ENCODE measurements around the gene GALNTL6. TPM values are rescaled to one million over a fixed set of nuclear protein-coding genes. Genes with fewer than 3 reads are reported as not detected.

GALNTL6 gene
- polyA plus RNA-seq, 1 donor from 2014 or later, result 14.9 TPM

DNA sequence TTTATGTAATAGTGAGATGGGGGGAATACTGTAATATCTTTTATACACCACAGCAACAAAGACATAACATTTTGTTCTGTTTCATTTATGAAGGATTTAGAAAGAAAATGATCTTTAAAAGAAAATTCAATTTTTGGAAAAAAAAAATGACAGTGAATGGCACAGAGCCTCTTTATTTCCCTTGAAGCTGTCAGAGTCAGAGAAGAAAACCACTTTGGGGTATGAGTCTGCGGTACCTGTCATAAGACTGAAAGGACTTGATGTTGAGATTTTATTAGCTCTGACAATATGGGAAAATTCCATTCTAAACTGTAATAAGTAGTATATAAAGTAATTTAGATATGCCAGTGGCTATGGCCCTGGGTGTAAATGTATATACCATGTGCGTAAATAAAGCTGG is 134.8 kb downstream of the GALNTL6 start:
- no peak overlapping the region for H3K9ac ChIP-seq (ENCODE audit: low read length)
- H3K79me2 ChIP-seq (replicated peaks; ENCODE audit: insufficient read depth, low read length), result no peaks in the 10 kb centered on the region
- no peaks in the 10 kb centered on the region for H3K27me3 ChIP-seq (ENCODE audit: insufficient read depth, low read depth, low read length)
- no peak overlapping the region for H3K4me2 ChIP-seq (ENCODE audit: low read length)
- no peaks in the 10 kb centered on the region for H3K9me2 ChIP-seq (ENCODE audit: insufficient read depth, low read length)
- no peaks in the 10 kb centered on the region for H3K36me3 ChIP-seq (ENCODE audit: insufficient read depth, low read length)
- no peak overlapping the region for H3K4me3 ChIP-seq (ENCODE audit: low read length)
- no peak overlapping the region for H2AFZ ChIP-seq (ENCODE audit: low read depth, low read length)
- no peaks in the 10 kb centered on the region for H3F3A ChIP-seq (ENCODE audit: insufficient read depth, low read length, poor library complexity, severe bottlenecking)
- H3K27ac ChIP-seq (ENCODE audit: low read length), result peak overlapping the region; percentile 59
- TF ChIP-seq POLR2AphosphoS5 (IDR thresholded peaks at IDR 0.05), result peak; percentile 80
- TF ChIP-seq EP300 (conservative IDR thresholded peaks at IDR 0.05; ENCODE audit: poor library complexity, severe bottlenecking), result peak; percentile 98
- no peak for TF ChIP-seq SMC3 (conservative IDR thresholded peaks at IDR 0.05; ENCODE audit: poor library complexity)
- no peak for TF ChIP-seq RAD21 (conservative IDR thresholded peaks at IDR 0.05)
- TF ChIP-seq, protein P1, sequence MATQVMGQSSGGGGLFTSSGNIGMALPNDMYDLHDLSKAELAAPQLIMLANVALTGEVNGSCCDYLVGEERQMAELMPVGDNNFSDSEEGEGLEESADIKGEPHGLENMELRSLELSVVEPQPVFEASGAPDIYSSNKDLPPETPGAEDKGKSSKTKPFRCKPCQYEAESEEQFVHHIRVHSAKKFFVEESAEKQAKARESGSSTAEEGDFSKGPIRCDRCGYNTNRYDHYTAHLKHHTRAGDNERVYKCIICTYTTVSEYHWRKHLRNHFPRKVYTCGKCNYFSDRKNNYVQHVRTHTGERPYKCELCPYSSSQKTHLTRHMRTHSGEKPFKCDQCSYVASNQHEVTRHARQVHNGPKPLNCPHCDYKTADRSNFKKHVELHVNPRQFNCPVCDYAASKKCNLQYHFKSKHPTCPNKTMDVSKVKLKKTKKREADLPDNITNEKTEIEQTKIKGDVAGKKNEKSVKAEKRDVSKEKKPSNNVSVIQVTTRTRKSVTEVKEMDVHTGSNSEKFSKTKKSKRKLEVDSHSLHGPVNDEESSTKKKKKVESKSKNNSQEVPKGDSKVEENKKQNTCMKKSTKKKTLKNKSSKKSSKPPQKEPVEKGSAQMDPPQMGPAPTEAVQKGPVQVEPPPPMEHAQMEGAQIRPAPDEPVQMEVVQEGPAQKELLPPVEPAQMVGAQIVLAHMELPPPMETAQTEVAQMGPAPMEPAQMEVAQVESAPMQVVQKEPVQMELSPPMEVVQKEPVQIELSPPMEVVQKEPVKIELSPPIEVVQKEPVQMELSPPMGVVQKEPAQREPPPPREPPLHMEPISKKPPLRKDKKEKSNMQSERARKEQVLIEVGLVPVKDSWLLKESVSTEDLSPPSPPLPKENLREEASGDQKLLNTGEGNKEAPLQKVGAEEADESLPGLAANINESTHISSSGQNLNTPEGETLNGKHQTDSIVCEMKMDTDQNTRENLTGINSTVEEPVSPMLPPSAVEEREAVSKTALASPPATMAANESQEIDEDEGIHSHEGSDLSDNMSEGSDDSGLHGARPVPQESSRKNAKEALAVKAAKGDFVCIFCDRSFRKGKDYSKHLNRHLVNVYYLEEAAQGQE (IDR thresholded peaks at IDR 0.05; ENCODE audit: borderline replicate concordance), result peak; percentile 32
- no peaks in the 10 kb centered on the region for H3K9me3 ChIP-seq (ENCODE audit: low read length)
- H4K20me1 ChIP-seq (ENCODE audit: insufficient read depth), result no peaks in the 10 kb centered on the region

DNA sequence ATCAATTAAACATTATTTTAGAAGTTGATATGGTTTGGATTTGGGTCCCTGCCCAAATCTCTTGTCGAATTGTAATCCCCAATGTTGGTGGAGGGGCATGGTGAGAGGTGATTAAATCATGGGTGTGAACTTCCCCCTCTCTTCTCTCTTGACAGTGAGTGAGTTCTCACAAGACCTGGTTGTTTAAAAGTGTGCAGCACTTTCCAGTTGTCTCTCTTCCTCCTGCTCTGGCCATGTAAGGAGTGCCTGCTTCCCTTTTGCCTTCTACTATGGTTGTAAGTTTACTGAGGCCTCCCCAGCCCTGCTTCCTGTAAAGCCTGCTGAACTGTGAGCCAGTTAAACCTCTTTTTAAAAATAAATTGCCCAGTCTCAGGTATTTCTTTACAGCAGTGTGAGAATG is 141.4 kb downstream of the GALNTL6 start:
- H3K36me3 ChIP-seq (ENCODE audit: insufficient read depth, low read length), result no peaks in the 10 kb centered on the region
- no peak overlapping the region for H3K4me2 ChIP-seq (ENCODE audit: low read length)
- no peaks in the 10 kb centered on the region for H3K9me3 ChIP-seq (ENCODE audit: low read length)
- H2AFZ ChIP-seq (ENCODE audit: low read depth, low read length), result no peak overlapping the region
- H3K27me3 ChIP-seq (ENCODE audit: insufficient read depth, low read depth, low read length), result no peaks in the 10 kb centered on the region
- no peaks in the 10 kb centered on the region for H3K9me2 ChIP-seq (ENCODE audit: insufficient read depth, low read length)
- H3K79me2 ChIP-seq (replicated peaks; ENCODE audit: insufficient read depth, low read length), result no peaks in the 10 kb centered on the region
- no peaks in the 10 kb centered on the region for H4K20me1 ChIP-seq (ENCODE audit: insufficient read depth)
- H3K27ac ChIP-seq (ENCODE audit: low read length), result no peak overlapping the region
- no peak overlapping the region for H3K4me3 ChIP-seq (ENCODE audit: low read length)
- H3K9ac ChIP-seq (ENCODE audit: low read length), result no peak overlapping the region
- TF ChIP-seq SMC3 (conservative IDR thresholded peaks at IDR 0.05; ENCODE audit: poor library complexity) (no peak), MXI1 (conservative IDR thresholded peaks at IDR 0.05; ENCODE audit: poor library complexity, severe bottlenecking) (no peak), TAF1 (IDR thresholded peaks at IDR 0.05; ENCODE audit: low read depth) (no peak), EP300 (conservative IDR thresholded peaks at IDR 0.05; ENCODE audit: poor library complexity, severe bottlenecking) (no peak), EZH2 (IDR thresholded peaks at IDR 0.05; ENCODE audit: borderline replicate concordance, insufficient read depth, low read length, poor library complexity, severe bottlenecking) (no peak), POLR2AphosphoS5 (IDR thresholded peaks at IDR 0.05) (no peak)
- TF ChIP-seq, protein P2, sequence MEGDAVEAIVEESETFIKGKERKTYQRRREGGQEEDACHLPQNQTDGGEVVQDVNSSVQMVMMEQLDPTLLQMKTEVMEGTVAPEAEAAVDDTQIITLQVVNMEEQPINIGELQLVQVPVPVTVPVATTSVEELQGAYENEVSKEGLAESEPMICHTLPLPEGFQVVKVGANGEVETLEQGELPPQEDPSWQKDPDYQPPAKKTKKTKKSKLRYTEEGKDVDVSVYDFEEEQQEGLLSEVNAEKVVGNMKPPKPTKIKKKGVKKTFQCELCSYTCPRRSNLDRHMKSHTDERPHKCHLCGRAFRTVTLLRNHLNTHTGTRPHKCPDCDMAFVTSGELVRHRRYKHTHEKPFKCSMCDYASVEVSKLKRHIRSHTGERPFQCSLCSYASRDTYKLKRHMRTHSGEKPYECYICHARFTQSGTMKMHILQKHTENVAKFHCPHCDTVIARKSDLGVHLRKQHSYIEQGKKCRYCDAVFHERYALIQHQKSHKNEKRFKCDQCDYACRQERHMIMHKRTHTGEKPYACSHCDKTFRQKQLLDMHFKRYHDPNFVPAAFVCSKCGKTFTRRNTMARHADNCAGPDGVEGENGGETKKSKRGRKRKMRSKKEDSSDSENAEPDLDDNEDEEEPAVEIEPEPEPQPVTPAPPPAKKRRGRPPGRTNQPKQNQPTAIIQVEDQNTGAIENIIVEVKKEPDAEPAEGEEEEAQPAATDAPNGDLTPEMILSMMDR (IDR thresholded peaks at IDR 0.05; ENCODE audit: poor library complexity, severe bottlenecking), result no peak
- TF ChIP-seq, protein P1 (IDR thresholded peaks at IDR 0.05; ENCODE audit: borderline replicate concordance), result no peak
- H3F3A ChIP-seq (ENCODE audit: insufficient read depth, low read length, poor library complexity, severe bottlenecking), result no peaks in the 10 kb centered on the region
